MM.1S (cell line): ENCODE data around the gene GIMAP4.

Experiments used
- DNase-seq: peaks from one replicate; pipeline ENCODE4 v3.0.0-alpha.2; 2015
- H2AFZ ChIP-seq: fragments of 300-600 bp; sonication (generic); 2 replicates; pipeline ENCODE4 v1.6.0; 2016; ENCODE audit warnings: antibody characterized with exemption, low read length
- H3F3A ChIP-seq: fragments of 300-600 bp; sonication (generic); 2 replicates; pipeline ENCODE4 v1.6.1; 2016; ENCODE audit warnings: mild to moderate bottlenecking, antibody characterized with exemption, low read length, moderate library complexity, mixed read lengths; ENCODE audit not compliant: insufficient read depth
- H3K27ac ChIP-seq: fragments of 300-600 bp; sonication (generic); 2 replicates; pipeline ENCODE4 v1.5.1; 2016; ENCODE audit warnings: mild to moderate bottlenecking, low read length
- H3K27me3 ChIP-seq: fragments of 300-600 bp; sonication (generic); replicated peaks from 2 replicates; pipeline ENCODE4 v1.6.0; 2016; ENCODE audit warnings: low read length; ENCODE audit not compliant: insufficient read depth
- H3K36me3 ChIP-seq: fragments of 300-600 bp; sonication (generic); replicated peaks from 2 replicates; pipeline ENCODE4 v1.6.1; 2016; ENCODE audit warnings: mild to moderate bottlenecking, low read length, mixed read lengths; ENCODE audit not compliant: insufficient read depth
- H3K4me1 ChIP-seq: fragments of 300-600 bp; sonication (generic); 2 replicates; pipeline ENCODE4 v1.6.1; 2016; ENCODE audit warnings: low read length, mixed read lengths
- H3K4me2 ChIP-seq: fragments of 300-600 bp; sonication (generic); 2 replicates; pipeline ENCODE4 v1.6.0; 2016; ENCODE audit warnings: low read depth, low read length
- H3K4me3 ChIP-seq: fragments of 300-600 bp; sonication (generic); 2 replicates; pipeline ENCODE4 v1.5.1; 2016; ENCODE audit warnings: low read length, mixed read lengths
- H3K79me2 ChIP-seq: fragments of 300-600 bp; sonication (generic); 2 replicates; pipeline ENCODE4 v1.6.1; 2016; ENCODE audit warnings: mixed run types, low read length, mixed read lengths
- H3K9ac ChIP-seq: fragments of 300-600 bp; sonication (generic); 2 replicates; pipeline ENCODE4 v1.6.1; 2016; ENCODE audit warnings: low read length, mixed read lengths
- H3K9me2 ChIP-seq: fragments of 300-600 bp; sonication (generic); replicated peaks from 2 replicates; pipeline ENCODE4 v1.6.1; 2016; ENCODE audit warnings: mild to moderate bottlenecking, low read length, mixed read lengths; ENCODE audit not compliant: insufficient read depth
- H3K9me3 ChIP-seq: fragments of 300-600 bp; sonication (generic); replicated peaks from 2 replicates; pipeline ENCODE4 v1.6.1; 2016; ENCODE audit warnings: mild to moderate bottlenecking, low read length, mixed read lengths; ENCODE audit not compliant: insufficient read depth
- H4K20me1 ChIP-seq: fragments of 300-600 bp; sonication (generic); 2 replicates; pipeline ENCODE4 v1.6.1; 2016; ENCODE audit warnings: mild to moderate bottlenecking, low read length, moderate library complexity, mixed read lengths; ENCODE audit not compliant: insufficient read depth
- EZH2 ChIP-seq: fragments of 300-600 bp; sonication (generic); optimal IDR thresholded peaks from 2 replicates; pipeline ENCODE3; 2017; ENCODE audit warnings: low read depth, mild to moderate bottlenecking, antibody characterized with exemption, low read length, mixed read lengths
- EZH2phosphoT487 ChIP-seq: fragments of 300-600 bp; sonication (generic); IDR thresholded peaks from 2 replicates; pipeline ENCODE4 v1.6.1; 2018; ENCODE audit warnings: antibody characterized with exemption, low read length
- TF ChIP-seq, protein P1 (sequence below): fragments of 300-600 bp; sonication (generic); IDR thresholded peaks from 2 replicates; pipeline ENCODE4 v1.5.1; 2016; ENCODE audit warnings: antibody characterized with exemption, low read length, mixed read lengths

GIMAP4 gene

DNA sequence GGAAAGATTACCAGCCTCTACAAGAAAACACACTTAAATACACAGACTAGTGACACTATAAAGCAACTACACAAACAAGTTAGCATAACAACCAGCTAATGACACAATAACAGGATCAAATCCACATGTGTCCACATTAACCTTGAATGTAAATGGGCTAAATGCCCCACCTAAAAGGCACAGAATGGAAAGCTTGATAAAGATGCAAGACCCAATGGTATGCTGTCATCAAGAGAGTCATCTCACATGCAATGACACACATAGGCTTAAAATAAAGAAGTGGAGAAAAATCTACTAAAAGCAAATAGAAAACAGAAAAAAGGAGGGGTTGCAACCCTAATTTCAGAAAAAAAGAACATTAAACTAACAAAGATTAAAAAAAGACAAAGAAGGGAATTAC, 14.0 kb upstream of the GIMAP4 start:
- Histone ChIP-seq H3F3A (no peaks in the 10 kb centered on the region), H3K4me3 (no peak overlapping the region), H4K20me1 (no peaks in the 10 kb centered on the region), H2AFZ (no peak overlapping the region), H3K9me2 (no peaks in the 10 kb centered on the region), H3K9me3 (no peaks in the 10 kb centered on the region), H3K36me3 (no peaks in the 10 kb centered on the region), H3K27ac (no peak overlapping the region), H3K4me2 (no peak overlapping the region), H3K27me3 (no peaks in the 10 kb centered on the region), H3K4me1 (no peaks in the 10 kb centered on the region), H3K79me2 (no peaks in the 10 kb centered on the region), H3K9ac (no peak overlapping the region)
- DNase-seq: no peak
- TF ChIP-seq, protein P1, sequence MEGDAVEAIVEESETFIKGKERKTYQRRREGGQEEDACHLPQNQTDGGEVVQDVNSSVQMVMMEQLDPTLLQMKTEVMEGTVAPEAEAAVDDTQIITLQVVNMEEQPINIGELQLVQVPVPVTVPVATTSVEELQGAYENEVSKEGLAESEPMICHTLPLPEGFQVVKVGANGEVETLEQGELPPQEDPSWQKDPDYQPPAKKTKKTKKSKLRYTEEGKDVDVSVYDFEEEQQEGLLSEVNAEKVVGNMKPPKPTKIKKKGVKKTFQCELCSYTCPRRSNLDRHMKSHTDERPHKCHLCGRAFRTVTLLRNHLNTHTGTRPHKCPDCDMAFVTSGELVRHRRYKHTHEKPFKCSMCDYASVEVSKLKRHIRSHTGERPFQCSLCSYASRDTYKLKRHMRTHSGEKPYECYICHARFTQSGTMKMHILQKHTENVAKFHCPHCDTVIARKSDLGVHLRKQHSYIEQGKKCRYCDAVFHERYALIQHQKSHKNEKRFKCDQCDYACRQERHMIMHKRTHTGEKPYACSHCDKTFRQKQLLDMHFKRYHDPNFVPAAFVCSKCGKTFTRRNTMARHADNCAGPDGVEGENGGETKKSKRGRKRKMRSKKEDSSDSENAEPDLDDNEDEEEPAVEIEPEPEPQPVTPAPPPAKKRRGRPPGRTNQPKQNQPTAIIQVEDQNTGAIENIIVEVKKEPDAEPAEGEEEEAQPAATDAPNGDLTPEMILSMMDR: no peak
- no peak for TF ChIP-seq EZH2phosphoT487
- no peak for TF ChIP-seq EZH2

DNA sequence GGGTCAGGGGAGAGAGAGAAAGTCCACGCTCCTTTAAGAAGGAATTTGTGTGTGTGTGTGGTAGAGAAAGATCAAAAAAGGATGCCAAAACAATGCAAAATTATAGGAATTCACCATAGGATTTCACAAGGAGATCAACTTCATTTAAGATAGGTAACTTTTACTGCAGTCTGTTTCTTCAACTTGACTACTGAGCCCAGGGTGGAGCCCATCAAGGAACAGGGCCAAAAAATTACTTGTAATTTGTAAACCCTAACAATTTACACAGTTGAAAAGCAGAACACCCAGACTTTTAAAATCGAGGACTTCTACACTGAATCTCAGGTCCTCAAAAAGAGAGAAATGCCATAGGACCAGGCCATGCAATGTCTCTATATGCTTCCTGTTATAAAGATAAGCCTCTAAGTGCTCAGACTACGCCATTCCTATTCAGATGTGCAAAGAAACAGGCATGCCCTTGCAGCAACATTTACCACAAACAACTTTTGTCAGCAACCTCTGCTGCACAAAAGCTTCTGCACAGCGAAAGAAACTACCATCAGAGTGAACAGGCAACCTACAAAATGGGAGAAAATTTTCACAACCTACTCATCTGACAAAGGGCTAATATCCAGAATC, 10.6 kb upstream of the GIMAP4 start:
- Histone ChIP-seq H3K79me2 (no peaks in the 10 kb centered on the region), H2AFZ (no peak overlapping the region), H3K36me3 (no peaks in the 10 kb centered on the region), H3K27ac (no peak overlapping the region), H3F3A (no peaks in the 10 kb centered on the region), H3K27me3 (no peaks in the 10 kb centered on the region), H4K20me1 (no peaks in the 10 kb centered on the region), H3K4me3 (no peak overlapping the region), H3K4me2 (no peak overlapping the region), H3K9me2 (no peaks in the 10 kb centered on the region), H3K4me1 (no peaks in the 10 kb centered on the region), H3K9ac (no peak overlapping the region), H3K9me3 (no peaks in the 10 kb centered on the region)
- no peak for TF ChIP-seq EZH2phosphoT487
- no peak for TF ChIP-seq EZH2
- TF ChIP-seq, protein P1: no peak
- no peak for DNase-seq

DNA sequence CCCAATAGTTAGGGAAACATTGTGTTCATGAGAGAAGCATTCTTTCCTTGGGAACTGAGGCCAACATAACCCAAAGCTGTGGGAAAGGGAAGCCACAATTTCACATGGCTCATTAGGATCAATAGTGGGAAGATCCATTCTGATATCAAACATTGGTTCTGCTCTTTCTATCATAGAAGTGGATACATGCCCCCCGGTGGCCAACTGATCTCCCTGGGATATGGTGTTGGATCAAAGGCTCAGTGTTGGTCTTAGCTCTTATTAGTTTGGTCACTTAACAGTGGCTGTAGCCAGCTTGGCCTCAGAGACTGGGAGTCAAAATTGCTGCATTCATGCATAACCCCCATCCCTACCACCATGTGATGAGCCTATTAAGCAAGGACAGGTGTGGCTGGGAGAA, 6.7 kb upstream of the GIMAP4 start:
- H3K4me1 ChIP-seq: no peaks in the 10 kb centered on the region
- TF ChIP-seq EZH2 (no peak), EZH2phosphoT487 (no peak)
- TF ChIP-seq, protein P1: no peak
- no peak overlapping the region for H2AFZ ChIP-seq
- H3K4me2 ChIP-seq: no peak overlapping the region
- no peaks in the 10 kb centered on the region for H3K27me3 ChIP-seq
- H3K9me3 ChIP-seq: no peaks in the 10 kb centered on the region
- no peak overlapping the region for H3K9ac ChIP-seq
- no peak overlapping the region for H3K27ac ChIP-seq
- no peaks in the 10 kb centered on the region for H3K79me2 ChIP-seq
- no peak overlapping the region for H3K4me3 ChIP-seq
- H3K9me2 ChIP-seq: no peaks in the 10 kb centered on the region
- no peak for DNase-seq
- H3F3A ChIP-seq: no peaks in the 10 kb centered on the region
- H3K36me3 ChIP-seq: no peaks in the 10 kb centered on the region
- no peaks in the 10 kb centered on the region for H4K20me1 ChIP-seq
